Bone marrow (tissue), 2 donors: Measurements from ENCODE around the gene CITED2.

Experiments
- DNase-seq, 2 donors: peaks; one replicate each; lab custom pipeline; 2025; lab: John Stamatoyannopoulos, UW

The CITED2 gene

DNA sequence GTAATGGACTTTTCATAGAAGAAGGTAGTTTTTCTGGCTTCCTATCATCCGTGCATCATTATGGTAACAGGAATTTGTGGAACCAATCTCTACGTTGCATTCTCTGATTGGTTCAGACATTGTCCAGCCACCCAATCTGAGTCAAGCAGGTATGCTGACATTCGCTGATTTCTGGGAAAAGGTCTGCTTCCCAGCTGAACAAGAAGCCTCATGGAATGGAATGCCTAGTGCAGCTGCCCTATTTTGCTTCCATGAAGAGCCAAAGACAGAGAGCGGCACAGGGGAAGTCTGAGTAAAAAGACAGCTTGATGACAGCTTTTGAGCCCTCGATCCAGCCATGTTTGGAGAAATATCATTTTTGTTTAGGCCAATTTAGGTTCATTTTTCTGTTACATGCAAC lies 44.1 kb downstream of the CITED2 start:
- DNase-seq: no peak

DNA sequence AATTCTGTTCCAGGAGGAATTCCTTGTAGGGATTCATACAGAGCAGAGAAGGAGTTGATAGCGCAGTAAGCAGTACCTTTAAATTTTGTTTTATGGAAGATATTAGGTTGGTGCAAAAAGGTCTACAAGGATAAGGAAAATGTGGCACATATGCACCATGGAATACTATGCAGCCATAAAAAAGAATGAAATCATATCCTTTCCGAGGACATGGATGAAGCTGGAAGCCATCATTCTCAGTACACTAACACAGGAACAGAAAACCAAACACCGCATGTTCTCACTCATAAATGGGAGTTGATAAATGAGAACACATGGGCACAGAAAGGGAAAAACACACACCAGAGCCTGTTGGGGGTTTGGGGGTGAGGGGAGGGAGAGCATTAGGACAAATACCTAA lies 45.2 kb downstream of the CITED2 start:
- no peak for DNase-seq

DNA sequence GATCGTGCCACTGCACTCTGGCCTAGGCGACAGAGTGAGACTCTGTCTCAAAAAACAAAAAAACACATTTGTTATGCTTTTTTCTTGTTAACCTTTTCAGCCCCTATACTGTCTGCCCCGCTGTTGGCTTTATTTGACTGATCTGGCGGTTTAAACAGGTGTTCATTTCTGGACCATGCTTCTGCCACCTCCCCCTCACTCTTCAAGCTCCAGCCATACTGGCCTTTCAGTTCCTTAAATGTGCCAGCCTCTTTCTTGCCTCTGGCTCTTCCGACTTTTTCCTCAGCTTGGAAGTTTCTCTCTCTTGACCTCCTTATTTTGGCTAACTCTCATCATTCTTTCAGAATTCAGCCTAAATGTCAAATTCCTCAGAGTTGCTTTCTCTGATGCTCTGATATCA lies 47.4 kb downstream of the CITED2 start:
- DNase-seq: no peak

GRCh38 chr6:139325686-139326085 lies 48.8 kb downstream of the CITED2 start:
- no peak for DNase-seq

GRCh38 chr6:139325125-139325524 lies 49.3 kb downstream of the CITED2 start:
- DNase-seq: peak in 1 of 2 donors; percentile 60

- no peak for DNase-seq
These were observed 50.2 kb downstream of the CITED2 start for GRCh38 chr6:139324301-139324555.

DNA sequence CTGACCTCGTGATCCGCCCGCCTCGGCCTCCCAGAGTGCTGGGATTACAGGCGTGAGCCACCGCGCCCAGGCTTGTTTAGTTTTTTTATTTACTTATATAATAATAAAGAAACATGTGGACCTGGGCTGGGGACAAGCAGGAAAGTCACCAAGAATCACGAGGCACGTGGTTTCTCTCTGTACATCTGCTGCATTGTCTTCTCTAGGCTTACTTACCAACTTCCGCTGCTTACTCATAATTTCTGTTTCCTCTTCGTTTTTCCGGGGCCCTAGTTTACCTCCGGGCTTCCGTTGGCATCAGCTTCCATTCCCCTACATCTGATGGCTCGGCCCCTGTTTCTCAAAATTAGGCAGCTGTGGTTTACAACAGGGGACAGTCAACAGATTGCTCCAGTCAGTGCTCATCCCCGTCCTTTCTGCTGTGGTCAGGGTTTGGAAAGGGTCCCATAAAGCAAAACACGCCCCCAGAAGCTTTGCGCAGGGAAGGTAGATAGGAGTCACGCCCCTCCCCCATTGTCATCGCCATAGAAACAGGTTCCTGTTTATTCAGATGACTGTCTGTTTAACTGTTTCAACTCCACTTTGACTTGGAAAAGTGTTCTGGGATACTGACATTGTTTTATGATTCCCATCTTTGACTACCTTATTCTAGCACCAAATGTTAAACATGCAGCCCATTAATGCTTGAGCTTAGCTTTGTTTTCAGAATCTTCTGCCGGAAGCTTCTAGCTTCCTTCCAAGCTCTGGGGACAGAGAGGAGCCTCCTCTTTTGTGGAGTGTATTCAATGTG lies 50.7 kb downstream of the CITED2 start:
- peak; percentile 69 to 96 for DNase-seq
